HG02571 (cell line): Measurements from ENCODE around the gene IMMP1L.
"Not testable (repeated sequence)": the region's sequence is repeated elsewhere in the genome, so short reads cannot be mapped to it uniquely, and the experiment has no call there.

Source experiments
- ATAC-seq: cut with Tn5 transposase; IDR thresholded peaks from one replicate; pipeline ENCODE4 v1.9.1; 2021; ENCODE audit warnings: mild to moderate bottlenecking, moderate library complexity; ENCODE audit not compliant: unreplicated experiment

IMMP1L gene, protein sequence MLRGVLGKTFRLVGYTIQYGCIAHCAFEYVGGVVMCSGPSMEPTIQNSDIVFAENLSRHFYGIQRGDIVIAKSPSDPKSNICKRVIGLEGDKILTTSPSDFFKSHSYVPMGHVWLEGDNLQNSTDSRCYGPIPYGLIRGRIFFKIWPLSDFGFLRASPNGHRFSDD

DNA sequence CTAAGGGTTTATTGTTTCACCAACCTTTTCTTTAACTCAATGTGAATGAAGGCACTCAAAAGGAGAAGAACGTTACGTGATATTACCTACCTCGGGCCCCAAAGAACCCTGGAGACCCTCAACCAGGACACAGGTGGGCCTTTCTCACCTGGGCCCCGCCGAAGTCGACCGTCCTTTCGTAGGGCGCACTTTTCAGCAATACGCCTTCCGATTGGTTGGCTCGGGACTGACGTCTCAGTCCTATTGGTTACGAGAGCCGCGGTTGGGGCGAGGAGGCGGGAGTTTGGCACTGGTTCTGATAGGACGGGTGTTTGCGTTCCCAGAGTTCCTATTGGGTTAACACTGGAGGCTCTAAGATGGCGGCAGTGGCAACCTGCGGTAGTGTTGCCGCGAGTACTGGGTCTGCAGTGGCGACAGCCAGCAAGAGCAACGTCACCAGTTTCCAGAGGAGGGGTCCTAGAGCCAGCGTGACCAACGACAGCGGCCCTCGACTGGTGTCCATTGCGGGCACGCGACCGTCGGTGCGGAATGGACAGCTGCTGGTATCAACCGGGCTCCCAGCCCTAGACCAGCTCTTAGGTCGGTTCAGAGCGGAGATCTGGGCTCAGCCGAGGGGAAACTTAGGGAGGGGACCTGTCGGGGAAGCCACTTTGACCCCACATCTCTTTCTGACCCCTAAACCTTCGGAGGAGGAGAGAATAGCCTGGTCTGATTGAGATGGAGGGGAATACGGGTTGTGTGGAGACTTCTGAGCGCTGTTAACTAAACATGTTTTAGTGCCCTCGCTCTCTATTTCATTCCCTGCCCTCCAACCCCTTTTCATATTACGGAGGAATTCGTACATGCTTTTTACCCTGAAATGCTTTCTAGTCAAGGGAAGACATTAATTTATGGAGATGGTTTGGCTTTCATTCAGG, at the start of gene IMMP1L, which contains the start of gene ELP4:
TSS of gene IMMP1L (minus strand) at position 194 of the 917 bp plus-strand sequence. CDS start 46,346 bp downstream, outside the sequence.
TSS of gene ELP4 (plus strand) at position 339 of the 917 bp plus-strand sequence. CDS start at position 357, 18 bp downstream.
- ATAC-seq: peak; percentile 100

DNA sequence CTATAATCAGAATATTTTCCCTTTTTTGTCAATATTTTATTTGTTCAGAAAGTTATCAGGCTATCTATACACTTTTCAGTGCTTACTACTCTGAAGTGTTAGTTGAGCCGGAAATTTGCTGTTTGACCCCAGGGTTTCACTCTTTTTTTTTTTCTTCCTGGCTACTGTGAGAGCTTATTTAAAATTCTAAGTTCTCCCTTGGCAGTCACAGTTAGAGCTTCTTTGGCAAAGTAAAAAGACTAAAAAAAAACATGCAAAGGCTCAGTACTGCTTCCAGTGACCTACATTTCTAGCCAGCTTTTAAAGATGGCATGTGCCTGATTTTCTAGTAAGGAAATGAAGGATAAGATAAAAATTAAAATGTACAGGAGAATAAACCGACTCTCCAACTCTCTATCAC, 48.6 kb upstream of the IMMP1L start:
- ATAC-seq: no peak

DNA sequence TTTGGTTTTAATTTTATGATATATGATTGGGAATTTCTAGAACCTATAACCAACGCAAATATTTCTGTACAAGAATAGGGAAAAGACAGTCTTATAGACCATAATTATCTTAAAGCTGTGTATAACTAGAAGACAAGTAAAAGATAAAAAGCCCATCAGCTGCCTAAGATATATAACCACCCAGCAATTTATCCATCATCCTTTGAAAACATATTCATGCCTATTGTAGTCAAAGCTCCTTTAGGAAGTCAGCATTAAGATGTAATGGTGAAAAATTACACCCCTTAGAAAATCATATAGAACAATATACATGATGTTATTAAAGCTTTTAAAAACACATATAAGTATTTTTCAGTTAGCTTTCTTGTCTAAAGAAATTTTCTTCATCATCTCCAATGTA, 46.5 kb upstream of the IMMP1L start:
- no peak for ATAC-seq

DNA sequence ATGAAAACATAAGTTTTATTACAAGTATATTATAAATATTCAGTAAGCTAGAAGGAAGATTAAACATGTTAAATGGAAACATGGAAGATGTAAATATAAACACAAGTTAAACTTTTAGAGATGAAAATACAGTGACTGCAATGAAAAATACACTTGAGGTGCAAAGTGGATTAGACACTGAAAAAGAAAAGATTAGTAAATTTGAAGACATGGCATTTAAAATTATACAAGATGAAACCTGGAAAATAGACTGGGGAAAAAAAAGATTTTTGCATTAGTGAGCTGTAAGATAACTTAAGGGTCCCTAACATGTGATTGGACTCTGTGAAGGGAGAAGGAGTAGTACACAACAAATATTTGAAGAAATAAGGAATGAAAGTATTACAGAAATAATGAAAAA, 33.4 kb upstream of the IMMP1L start:
- ATAC-seq: no peak

DNA sequence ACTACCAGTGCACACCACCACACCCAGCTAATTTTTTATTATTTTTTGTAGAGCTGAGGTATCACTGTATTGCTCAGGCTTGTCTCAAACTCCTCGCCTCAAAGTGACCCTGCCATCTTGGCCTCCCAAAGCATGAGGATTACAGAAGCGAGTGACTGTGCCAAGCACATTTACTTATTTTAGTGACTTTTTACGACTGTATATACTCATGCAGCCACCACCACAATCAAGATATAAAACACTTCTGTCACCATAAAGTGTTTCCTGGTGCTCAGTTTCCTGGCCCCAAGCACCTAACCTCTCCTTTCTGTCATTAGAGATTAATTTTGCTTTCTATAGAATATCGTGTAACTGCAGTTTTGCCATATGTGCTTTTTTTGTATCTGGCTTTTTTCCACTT, 26.1 kb upstream of the IMMP1L start:
- no peak for ATAC-seq

DNA sequence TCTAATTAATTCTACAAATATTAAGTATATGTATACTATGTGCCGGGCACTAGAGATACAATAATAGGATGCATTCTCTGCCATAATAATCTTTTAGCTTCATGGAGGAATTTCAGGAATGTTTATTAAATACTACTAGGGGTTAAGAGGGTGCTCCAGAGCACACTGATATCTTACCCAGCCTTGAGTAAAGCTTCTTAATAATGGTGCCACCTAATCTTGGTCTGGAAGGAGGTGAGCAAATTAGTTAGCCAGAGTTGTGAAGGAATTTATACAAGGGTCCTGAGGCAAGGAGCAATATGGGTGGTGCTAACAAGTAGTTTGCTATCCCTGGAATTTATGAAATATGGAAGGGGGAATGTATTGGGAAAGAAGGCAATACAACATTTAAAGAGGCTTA, 21.9 kb upstream of the IMMP1L start:
- no peak for ATAC-seq

DNA sequence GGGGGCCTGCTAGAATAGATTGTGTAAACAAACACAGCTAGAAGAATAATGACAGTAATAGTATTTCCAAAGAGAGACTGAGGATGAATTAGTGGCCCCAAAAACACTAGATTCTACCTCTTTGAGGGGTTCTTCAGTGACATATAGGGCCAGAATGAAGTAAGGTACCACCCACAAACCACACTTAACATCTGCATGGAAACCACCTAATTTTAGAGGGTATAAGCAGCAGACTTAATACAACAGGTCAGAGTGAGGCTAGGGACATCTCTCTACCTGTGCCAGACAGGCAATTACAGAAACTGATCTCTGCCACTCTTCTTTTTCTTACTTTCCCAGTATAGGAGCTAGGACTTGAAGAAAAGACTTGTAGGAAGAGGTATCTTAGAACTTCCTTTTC, 20.3 kb upstream of the IMMP1L start:
- no peak for ATAC-seq

DNA sequence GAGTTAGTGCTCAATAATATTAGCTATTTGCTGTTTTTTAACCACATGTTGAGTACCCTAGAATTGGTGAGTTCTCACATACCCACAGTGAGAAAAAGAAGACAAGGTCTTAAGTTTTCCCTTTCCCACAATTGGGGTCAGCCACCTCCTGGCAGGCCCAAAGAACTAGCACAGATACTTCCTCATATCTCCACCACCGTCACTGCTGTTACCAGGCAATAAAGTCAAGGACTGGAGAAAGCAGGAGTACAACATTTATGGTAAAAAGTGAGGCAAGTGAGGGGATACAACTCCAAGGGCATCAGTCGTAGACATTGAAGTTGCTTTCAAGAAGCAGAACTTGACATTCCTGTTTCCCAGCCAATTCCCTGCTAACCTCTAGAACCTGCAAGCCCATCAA, 19.8 kb upstream of the IMMP1L start:
- ATAC-seq: no peak

DNA sequence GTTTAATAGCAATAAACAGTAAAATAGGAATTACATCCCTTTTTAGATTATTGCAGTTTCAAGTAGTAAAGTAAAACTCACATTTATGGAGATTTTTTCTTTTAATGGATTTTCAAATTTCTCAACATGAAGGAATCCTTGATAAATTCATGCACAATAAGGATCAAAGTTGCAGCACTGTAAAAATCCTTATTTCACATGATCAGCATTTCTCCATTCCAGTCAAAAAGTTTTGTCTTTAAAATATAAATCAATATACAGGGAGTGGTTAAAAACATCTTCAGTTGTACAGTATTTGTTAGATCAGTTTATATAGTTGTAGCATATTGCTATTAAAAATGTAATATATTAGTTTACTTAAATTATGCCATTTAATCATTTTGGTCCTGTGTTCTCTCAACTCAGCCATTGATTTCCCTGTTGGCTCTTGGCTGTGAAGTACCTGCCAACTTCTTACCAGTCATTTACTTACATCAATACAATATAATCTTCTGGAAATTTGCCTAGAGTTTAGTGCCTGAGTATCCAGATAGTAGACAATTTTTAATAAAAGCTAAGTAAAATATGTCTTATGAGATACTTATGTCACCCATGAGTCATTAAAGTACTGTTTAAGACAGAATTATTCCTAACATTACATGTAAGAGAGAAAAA, 12.2 kb upstream of the IMMP1L start:
- ATAC-seq: no peak

DNA sequence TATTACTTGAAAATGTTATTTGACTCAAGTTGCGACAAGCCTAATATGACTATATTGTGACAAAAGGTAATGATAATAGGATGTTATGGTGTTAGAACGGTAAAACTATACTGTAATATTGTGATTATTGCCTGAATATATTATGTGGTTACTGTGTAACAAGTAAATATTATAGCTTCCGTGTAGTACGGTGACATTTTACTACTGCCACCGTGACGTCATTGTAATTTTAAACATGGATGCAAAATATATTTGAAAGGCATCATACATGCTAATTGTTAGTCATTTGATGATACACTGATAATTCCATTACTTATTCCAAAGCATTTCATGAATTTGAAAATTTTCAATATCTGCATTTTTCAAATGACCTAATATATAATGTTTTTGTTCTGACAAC, 2.7 kb upstream of the IMMP1L start:
- no peak for ATAC-seq

DNA sequence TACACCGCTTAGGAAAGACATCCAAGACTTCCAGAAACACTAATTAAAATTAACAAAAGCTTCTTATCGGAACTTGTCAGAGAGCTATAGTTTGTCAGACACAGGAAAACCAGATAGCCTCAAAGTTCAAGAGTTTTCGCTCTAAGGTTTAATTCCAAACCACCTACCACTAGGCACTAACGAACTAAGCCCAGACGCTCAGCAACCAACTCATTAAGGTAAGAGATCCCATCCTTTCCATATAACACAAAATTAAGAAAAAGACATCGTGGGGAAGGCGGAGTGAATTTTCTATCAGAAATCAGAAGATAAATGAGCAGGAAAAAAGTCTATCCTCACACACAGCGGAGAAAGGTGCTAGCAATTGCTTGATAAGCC, 382 bp downstream of the IMMP1L start:
- peak; percentile 3 for ATAC-seq

DNA sequence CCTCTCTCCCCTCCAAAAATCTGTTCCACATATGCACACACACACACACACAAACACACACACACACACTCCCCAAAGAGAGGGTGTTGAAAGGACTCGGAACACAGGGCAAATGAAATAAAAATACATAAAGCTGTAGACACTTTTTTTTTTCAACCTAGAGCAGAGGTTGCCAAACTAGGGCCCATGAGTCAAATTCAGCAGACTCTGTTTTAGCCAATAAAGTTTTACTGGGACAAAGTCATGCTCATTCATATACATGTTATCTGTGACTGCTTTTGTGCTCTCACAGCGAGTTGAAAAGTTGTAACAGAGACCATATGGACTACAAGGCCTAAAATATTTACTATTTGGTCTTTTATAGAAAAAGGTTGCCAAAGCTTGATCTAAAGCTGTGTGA, 8.9 kb downstream of the IMMP1L start:
- ATAC-seq: no peak

DNA sequence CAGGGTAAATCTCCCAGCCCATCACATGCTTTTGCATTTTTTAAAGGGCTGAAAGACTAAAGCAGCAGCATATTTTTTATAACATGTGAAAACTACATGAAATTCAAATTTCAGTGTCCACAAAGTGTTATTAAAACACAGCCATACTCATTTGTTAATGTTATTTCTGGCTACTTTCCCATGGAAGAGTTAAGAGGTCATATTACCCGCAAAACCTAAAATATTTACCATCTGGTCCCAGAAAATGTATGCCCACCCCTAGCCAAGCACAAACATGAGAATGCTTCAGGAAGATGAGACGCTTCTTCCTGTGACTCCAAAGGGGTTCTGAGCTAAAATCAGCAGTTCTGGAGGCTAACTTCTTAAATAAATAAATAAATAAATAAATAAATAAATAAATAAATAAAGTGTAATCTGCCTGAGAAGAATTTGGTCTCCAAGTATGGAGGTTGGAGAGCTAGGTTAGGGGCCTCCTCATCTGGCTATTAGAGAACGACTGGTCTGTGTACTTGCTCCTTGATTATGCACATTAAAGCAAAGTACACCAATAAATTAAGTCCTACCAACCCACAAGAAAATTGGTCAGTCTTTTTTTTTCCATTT, 9.7 kb downstream of the IMMP1L start:
- no peak for ATAC-seq

DNA sequence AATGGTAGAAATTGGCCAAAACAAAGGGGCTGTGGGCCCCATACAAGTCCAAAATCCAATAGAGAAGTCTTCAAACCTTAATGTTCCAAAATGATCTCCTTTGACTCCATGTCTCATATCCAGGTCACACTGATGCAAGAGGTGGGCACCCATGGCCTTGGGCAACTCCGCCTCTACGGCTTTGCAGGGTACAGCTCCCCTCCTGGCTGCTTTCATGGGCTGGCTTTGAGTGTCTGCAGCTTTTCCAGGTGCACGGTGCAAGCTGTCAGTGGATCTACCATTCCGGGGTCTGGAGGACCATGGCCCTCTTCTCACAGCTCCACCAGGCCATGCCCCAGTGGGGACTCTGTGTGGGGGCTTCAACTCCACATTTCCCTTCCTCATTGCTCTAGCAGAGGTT, 15.7 kb downstream of the IMMP1L start:
- ATAC-seq: not testable (repeated sequence)

DNA sequence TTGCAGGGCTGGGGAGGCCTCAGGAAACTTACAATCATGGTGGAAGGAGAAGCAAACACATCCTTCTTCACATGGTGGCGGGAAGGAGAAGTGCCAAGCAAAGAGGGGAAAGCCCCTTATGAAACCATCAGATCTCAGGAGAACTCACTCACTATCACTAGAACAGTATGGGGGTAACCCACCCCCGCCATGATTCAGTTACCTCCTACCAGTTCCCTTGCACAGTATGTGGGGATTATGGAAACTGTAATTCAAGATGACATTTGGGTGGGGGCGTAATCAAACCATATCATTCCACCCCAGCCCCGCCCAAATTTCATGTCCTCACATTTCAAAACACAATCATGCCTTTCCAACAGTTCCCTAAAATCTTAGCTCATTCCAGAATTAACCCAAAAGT, 16.2 kb downstream of the IMMP1L start:
- no peak for ATAC-seq

DNA sequence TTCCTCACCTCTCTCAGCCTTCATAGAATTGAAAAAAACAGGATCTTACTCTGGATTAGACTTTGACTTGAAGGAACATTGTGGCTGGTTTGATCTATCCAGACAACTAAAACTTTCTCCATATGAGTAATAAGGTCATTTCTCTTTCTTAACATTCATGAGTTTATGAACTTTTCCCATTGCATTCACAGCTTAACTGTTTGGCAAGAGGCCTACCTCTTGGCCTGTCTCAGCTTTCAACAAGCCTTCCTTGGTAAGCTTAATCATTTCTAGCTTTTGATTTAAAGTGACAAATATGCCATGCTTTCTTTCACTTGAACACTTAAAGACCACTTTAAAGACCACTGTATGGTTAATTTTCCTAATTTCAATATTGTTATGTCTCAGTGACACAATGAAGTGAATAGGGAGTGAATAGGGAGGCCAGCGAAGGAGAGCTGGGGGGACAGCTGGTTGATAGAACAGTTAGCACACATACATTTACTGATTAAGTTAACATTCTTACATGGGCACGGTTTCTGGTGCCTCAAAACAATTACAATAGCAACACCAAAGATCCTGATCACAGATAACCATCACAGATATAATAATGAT, 17.0 kb downstream of the IMMP1L start:
- no peak for ATAC-seq

DNA sequence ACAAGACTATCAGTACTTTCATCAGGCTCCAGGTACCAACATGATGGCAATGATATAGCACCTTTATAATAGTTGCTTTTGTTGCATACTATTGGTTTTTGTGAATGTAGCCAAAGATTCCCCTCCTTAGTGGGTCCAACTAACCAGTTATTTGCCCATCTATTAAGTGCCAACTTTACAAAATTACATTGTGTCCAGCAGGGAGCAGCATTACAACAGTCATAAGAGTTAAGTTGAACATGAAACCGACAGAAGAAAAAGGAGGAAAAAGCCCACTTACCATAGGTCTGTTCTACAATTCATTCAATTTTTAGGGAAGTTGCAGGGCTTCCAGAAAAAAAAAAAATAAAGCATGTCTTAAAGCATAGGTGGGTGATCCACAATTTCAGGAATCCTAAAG, 21.6 kb downstream of the IMMP1L start:
- no peak for ATAC-seq

DNA sequence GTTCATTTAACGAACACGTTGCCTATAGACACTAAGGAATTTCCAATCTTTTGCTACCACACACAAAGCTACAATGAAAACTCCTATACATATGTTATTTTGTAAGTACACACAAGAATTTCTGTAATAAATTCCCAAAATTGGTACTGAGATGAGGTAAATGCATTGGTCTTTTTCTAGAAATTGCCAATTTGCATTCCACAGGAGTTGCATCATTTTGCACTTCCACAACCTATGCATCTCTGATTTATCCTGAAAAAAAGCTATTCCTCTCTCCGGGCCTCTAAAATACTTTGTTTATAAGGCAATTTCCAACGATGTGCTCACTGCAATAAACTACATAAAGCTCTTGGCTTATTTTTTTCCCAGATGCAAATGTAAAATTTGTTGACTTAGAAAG, 24.9 kb downstream of the IMMP1L start:
- ATAC-seq: no peak

DNA sequence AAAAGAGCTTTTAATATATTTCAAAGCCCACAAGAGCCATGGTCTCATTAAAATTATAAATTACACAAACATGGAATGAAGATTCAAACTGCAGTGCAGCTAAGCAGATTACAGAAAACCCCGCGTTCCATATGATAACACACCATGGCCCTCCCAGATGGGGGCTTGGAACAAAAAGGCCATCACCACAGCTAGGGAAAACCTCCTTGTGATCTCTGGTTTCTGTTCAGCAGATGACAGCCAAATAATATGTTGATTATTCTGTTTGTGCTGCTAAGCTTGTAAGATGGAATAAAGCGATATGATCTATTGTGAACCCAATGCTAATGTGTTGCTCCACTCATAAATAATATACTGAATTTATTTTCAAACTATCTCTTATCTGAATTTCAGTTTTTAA, 28.5 kb downstream of the IMMP1L start:
- ATAC-seq: no peak

DNA sequence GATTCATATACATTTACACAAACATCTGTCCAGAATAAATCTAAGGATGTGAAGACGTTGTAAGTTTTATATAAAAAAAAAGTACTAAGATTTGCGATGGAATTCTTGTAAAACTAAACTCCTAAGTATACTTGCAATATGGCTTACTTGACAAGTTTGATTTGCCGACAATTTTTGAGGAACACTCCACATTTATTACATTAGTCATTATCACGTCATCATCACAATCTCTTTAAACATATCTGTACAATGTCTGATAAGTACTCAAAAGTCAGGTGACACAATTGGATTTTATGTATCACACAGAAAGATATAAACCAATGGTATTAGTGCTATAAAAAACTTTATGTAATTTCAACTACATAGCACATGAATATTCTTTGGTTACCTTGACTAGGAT, 30.4 kb downstream of the IMMP1L start:
- no peak for ATAC-seq

DNA sequence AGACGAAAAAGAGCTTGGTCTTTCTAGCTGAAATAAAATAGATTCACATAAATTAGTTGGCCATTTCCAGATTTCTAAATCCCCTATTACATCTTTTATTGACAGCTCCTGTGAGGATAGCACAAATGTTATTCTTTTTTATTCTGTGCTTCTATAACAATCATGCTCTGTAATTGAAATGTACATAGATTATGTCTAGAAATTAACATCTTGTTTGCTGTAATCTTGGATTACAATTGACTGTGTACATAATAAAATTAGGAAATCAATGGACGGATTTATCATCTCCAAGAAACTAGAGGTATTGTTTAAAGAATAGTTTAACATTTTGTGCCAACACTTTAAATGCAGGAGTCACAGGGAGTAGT, 31.2 kb downstream of the IMMP1L start:
- no peak for ATAC-seq
